NCI-H2196 treated with DMSO at 0.1 percent for 48 hours (cell line): ENCODE measurements around the gene MAML3.

Experiments
- DNase-seq: peaks from one replicate; lab custom pipeline; 2025; ENCODE audit not compliant: unreplicated experiment; lab: John Stamatoyannopoulos, UW

Gene MAML3

GRCh38 chr4:139740121-139740520, 413.9 kb downstream of the MAML3 start:
- no peak for DNase-seq

- no peak for DNase-seq
Observed at GRCh38 chr4:139738846-139739613, 415.0 kb downstream of the MAML3 start.

GRCh38 chr4:139736661-139737060, 417.3 kb downstream of the MAML3 start:
- DNase-seq = no peak

GRCh38 chr4:139736274-139736660, 417.7 kb downstream of the MAML3 start:
- no peak for DNase-seq

- no peak for DNase-seq
Observed at GRCh38 chr4:139735381-139736273, 418.4 kb downstream of the MAML3 start.

GRCh38 chr4:139734875-139735380, 419.1 kb downstream of the MAML3 start:
- DNase-seq = peak; percentile 90

GRCh38 chr4:139734201-139734874, 419.6 kb downstream of the MAML3 start:
- no peak for DNase-seq

- DNase-seq = no peak
Observed at GRCh38 chr4:139732991-139733570, 420.9 kb downstream of the MAML3 start.

GRCh38 chr4:139728840-139729239, 425.1 kb downstream of the MAML3 start:
- DNase-seq = no peak

- no peak for DNase-seq
Observed at GRCh38 chr4:139728146-139728545, 425.8 kb downstream of the MAML3 start.

- no peak for DNase-seq
Observed at GRCh38 chr4:139726615-139727014, 427.4 kb downstream of the MAML3 start.

- no peak for DNase-seq
Observed at GRCh38 chr4:139725236-139725635, 428.7 kb downstream of the MAML3 start.

GRCh38 chr4:139721789-139722188, 432.2 kb downstream of the MAML3 start:
- DNase-seq = no peak

GRCh38 chr4:139720806-139721205, 433.2 kb downstream of the MAML3 start:
- no peak for DNase-seq

- no peak for DNase-seq
Observed at GRCh38 chr4:139719381-139720101, 434.4 kb downstream of the MAML3 start.

GRCh38 chr4:139718833-139719232, 435.2 kb downstream of the MAML3 start:
- DNase-seq = no peak

GRCh38 chr4:139718358-139718757, 435.6 kb downstream of the MAML3 start:
- DNase-seq = no peak

GRCh38 chr4:139715746-139716391, 438.1 kb downstream of the MAML3 start:
- no peak for DNase-seq

- DNase-seq = no peak
Observed at GRCh38 chr4:139712882-139713281, 441.1 kb downstream of the MAML3 start.

GRCh38 chr4:139711461-139711860, 442.5 kb downstream of the MAML3 start:
- no peak for DNase-seq
